Measurements from ENCODE around the gene ASGR2.
"Not testable (repeated sequence)": the region's sequence is repeated elsewhere in the genome, so short reads cannot be mapped to it uniquely, and the experiment has no call there.

The ASGR2 gene

DNA sequence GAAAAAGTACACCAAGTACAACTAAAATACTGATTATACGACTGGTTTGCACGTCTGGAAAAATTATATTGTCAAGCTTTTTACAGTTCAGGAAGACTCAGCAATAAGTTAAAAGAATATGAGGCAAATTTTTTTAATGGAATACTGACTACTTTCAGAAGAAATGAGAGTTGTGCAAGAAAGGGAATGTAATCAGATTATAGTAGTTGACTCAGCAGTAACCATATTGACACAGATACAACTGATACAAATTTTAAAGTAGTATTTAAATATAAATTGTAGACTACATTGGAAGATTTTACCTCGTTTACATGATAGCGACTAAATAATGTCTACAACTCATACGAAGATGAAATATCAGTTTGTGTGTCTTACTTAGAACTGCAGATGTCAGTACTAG lies 16.7 kb downstream of the ASGR2 start:
- DNase-seq, result no peak

DNA sequence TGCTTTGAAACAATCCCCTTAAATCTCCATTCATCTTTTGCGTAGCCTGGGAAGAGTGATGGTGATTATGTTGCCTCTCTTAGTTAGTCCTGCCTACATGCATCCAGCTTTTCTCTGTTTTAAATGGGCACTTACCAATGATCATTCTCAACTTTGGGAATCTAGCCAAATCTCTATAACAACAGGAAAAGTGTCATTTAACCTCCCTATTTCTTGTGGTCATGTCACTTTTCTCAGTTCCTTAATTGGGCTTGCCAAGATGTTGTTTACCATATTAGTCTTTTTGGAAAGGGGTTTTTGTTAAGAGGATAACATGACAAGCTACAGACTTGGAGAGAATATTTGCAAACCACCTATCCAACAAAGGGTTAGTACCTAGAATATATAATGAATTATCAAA lies 19.0 kb downstream of the ASGR2 start:
- DNase-seq, result no peak

DNA sequence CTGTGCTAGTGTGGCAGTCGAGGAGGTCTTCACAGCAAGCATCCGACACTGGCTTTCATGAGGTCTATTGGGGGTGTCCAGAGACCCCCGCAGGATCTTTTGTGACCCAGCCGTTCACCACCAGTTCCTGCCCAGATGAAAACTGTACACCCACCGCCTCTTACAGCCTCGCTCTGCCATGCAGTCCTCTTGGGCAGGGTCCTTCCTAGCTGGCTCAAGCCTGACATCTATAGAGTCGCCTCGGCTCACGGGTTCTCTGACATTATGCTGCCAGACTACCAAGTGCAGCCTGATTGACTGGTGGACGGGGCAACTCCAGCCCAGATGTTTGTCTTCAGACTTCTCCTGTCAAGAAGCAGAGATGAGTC lies 20.0 kb downstream of the ASGR2 start:
- DNase-seq, result no peak

DNA sequence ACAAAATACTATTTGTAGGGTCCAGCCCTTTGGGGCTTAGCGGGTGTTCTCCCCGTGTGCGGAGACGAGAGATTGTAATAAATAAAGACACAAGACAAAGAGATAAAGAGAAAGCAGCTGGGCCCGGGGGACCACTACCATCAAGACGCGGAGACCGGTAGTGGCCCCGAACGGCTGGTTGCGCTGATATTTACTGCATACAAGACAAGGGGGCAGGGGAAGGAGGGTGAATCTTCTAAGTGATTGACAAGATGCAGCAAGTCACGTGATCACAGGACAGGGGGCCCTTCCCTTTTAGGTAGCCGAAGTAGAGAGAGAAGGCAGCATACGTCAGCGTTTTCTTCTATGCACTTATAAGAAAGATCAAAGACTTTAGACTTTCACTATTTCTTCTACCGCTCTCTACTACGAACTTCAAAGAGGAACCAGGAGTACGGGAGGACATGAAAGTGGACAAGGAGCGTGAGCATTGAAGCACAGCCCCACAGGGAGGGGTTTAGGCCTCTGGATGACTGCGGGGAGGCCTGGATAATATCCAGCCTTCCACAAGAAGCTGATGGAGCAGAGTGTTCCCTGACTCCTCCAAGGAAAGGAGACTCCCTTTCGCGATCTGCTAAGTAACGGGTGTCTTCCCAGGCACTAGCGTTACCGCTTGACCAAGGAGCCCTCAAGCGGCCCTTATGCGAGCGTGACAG lies 23.2 kb downstream of the ASGR2 start:
- DNase-seq, result not testable (repeated sequence)

DNA sequence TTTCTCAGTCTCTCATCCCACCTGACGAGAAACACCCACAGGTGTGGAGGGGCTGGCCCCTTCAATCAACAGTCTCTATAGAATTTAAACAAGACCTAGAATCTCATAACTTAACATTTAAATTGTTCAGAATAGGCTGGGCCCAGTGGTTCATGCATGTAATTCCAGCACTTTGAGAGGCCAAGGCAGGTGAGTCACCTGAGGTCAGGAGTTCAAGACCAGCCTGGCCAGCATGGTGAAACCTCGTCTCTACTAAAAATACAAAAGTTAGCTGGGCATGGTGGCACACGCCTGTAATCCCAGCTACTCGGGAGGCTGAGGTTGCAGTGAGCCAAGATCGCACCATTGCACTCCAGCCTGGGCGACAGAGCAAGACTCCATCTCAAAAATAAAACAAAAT lies 25.1 kb downstream of the ASGR2 start:
- not testable (repeated sequence) for DNase-seq

DNA sequence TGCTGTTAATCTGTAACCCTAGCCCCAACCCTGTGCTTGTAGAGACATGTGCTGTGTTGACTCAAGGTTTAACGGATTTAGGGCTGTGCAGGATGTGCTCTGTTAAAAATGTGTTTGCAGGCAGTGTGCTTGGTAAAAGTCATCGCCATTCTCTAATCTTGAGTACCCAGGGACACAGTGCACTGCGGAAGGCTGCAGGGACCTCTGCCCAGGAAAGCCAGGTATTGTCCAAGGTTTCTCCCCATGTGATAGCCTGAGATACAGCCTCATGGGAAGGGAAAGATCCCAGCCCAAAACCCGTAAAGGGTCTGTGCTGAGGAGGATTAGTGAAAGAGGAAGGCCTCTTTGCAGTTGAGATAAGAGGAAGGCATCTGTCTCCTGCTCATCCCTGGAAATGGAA lies 26.2 kb downstream of the ASGR2 start:
- not testable (repeated sequence) for DNase-seq

DNA sequence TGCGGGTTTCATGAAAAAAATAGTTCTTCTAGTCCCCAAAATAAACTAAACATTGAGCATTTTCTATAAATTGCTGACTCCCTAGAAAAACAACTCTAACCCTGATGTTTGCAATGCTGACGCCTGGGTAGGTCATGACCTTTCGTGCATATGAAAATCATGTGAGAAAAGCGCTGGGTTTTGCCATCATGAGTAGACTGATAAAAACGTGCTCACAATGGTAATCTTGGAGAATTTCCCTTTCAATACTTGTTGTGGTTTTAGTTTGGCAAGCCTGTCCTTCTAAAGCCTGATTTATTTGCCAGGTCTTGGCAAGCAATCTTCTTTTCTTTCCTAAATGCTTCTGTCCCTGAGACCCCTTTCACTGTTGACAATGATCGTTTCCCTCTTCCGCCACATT lies 30.5 kb downstream of the ASGR2 start:
- no peak for DNase-seq

DNA sequence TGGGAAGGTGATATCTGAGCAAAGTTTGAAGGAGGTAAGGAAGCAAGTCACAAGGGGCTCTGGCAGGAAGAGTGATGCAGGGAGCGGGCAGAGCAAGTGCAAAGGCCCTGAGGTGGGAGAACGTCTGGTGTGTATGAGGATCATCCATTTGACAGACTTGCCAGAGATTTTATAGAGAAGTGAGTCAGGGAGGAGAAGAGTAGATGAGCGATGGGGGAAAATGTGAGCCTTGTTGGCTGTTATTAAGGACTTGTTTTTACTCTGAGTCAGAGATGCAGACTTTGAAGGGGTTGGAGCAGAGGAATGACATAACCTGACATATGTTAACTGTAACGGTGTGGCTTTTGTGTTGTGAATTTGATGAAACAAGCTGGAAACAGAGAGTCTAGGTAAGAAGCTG lies 31.0 kb downstream of the ASGR2 start:
- DNase-seq, result no peak

DNA sequence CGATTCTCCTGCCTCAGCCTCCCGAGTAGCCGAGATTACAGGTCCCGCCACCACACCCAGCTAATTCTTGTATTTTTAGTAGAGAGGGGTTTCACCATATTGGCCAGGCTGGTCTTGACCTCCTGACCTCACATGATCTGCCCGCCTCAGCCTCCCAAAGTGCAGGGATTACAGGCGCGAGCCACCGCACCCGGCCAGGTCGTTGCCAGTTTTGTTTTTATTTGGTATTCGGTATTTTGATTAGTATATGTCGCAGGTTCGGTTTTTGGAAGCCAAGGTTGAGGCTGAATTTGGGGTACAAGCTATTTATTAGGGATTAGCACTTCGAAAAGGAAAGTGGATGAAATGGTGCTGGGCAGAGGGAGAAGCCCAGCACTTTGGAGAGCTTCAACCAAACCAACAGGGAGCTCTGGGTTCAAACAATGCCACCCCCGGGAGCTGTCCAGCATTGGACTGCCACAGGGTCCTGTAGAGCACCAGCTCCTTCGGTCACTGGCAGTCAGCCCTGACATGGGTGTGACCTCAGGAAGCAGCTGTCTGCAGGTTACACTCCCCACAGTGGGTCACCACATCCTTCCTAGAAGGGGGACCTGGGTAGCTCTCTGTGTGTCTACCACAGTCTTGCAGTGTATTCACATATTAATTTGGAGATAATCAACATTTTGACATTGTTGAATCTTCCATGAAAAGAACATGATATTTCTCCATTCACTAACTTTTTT lies 33.1 kb downstream of the ASGR2 start:
- DNase-seq, result no peak

DNA sequence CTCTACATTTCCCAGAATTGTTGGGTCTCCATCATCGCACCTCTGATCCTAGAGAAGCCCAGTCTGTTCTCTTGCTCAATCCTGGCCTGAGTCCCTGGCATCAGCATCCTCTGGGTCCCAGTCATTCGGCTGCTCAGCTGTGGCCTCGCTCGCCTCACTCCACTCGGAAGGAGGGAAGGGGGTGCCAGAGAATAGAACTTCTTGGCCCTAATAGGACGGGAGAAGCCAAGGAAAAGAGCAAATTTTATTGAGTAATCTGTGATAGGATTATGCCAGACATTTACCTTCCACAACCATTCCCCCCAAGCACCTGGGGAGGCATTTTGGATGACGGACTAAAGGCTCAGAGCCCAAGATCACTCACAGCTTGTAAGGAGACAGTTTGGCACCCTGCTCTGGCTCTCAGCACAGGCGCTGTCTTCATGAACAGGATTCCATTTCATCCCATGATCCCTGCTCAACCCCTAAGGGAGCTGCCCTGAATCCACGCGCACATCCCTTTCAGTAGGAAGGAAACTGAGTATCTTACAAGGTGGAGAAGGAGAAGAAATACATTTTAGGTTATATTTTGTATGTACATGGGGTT lies 34.1 kb downstream of the ASGR2 start:
- no peak for DNase-seq

DNA sequence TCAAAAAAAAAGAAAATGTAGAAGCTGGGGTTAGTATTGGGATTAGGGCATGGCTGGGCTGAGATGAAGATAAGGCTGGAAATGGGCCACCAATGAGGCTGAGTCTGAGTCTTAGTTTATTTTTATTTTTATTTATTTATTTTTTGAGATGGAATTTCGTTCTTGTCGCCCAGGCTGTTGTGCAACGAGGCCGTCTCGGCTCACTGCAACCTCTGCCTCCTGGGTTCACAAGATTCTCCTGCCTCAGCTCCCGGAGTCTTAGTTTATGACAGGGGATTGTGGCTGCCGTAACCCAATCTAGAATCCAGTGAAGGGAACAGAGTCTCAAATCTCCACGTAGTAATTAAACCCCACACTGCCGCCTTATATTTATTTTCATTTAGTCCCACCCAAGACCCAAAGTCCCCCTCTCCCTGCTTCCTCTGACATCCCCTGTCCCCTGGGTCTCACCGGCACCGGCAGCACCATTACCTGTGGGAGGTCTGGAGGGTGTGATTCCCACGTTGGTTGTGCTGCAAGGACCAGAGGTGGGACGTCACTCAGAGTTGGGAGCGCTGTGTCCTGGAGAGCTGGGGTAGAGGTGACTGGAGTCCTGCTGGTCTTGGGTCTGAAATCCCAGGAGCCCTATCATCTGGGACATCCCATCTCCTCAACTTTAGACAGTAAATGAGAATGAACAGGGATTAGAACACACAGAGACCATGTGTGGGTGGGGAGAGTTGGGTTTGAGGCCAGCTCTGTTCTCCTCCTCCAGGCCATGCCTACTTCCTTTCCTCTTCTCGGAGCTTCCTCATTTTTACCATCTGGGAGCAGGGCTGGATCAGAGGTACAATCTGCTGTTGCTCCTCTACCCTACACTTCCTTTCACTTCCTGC lies 34.8 kb downstream of the ASGR2 start, which contains the start of gene CLEC10A:
TSS of gene CLEC10A (minus strand) at position 671 of the 875 bp plus-strand sequence. CDS start 1,439 bp downstream, outside the sequence.
- DNase-seq, result no peak

DNA sequence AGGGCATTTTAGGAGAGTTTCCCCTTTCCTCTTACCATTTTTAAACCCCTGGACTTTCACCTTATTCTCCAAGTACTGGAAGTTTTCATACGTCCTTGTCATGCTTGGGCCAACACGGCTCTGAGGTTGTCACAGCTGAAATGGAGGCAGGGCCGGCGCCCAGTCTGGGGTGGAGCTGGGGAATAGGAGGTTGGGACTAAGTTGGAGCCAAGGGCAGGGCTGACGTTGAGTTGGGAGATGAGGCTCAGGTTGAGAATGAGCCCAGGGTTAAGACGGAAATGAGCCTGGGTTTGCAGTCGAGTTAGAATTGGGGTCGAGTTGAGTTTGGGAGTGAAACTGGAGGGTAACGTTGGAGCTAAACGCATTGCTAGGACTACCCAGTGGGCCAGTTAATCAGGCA lies 35.9 kb downstream of the ASGR2 start:
- DNase-seq, result no peak

DNA sequence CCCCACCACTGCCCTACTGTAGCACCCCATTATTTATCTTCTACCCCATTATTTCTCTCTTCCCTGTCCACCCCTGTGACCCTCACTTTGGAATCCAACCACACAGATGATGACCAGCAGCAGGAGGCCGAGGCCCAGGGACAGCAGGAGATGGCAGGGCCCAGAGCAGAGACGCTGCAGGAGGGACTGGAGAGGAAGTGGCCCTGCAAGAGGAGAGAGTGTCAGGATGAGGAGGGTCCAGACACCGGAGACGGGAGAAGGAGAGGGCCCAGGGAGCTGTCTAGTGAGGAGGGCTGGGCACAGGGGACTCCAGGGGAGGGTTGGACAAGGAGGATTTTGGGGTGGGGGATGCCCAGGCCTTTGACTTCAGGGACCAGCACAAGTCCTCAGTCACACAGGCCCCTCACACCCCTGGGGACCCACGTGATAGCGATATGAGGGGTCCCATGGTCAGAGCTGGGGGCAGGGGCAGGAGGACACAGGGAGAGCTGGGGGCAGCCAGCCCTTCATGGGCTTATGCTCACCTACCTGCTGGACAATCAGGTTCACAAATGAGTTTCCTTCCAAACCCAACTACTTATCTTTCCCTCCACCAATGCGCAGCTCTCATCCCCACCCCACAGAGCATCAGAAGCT lies 36.6 kb downstream of the ASGR2 start:
- no peak for DNase-seq

DNA sequence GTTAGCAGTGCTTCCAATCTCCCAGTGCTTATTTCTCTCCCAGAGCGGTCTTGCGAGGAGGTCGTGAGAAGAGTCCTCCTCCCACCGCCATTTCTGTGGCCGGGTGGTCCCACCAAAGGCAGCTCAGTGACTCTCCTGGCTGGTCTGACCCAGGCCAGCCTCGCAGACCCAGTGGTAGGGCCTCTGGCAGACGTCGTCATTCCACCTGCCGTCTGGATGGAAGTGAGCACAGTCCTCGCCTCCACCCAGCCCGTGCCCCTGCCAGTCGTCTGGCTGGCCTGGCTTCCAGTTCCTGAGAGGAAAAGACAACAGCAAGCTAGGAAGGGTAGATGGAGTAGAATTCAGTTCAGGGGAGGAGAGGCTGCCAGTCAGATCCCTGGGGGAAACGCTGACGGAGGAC lies 39.7 kb downstream of the ASGR2 start:
- DNase-seq, result no peak

DNA sequence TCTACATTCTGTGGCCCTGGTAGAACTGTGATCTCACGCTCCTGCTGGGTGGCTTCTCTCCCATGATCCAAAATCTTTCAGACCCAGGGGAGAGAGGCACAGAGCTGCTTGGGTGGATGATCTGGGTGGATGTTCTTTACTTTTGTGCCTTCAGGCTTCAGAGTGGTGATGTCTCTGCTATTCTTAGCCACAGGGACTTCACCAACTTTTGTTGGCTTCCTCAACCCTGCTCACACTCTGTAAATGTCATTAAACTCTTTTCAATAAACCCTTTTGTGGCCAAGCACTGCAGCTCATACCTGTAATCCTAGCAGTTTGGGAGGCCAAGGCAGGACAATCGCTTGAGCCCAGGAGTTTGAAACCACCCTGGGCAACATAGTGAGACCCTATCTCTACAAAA lies 42.2 kb downstream of the ASGR2 start:
- DNase-seq, result no peak

DNA sequence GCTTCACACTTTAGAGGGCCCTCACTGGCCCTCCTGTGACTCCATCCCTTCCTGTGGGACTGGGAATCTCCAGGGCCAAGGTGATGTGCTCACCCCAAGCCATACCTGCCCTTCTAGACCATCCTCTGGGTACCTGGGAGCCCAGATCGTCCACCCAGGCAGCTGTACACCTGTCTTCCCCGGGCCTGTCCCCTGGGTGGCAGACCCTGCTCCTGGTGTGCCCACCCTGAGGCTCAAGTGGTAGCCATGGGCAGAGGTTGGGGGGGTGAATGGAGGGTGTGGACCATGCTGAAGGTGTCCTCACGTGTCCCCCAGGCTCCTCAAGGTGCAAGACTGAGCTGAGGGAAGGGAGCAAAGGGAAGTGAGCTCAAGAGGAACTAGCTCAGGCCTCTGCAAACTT lies 43.9 kb downstream of the ASGR2 start:
- no peak for DNase-seq

DNA sequence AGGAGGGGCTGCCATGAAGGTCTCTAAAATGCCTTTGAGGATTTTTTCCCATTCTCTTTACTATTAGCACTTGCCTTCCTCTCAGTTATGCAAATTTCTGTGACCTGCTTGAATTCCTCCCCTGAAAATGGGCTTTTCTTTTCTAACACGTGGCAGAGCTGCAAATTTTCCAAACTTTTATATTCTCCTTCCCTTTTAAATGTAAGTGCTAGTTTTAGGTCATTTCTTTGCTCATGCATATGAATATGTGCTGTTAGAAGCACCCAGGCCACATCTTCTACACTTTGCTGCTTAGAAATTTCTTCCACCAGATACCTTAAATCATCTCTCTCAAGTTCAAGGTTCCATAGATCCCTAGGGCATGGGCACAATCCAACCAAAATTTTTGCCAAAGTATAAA lies 46.4 kb downstream of the ASGR2 start:
- no peak for DNase-seq

DNA sequence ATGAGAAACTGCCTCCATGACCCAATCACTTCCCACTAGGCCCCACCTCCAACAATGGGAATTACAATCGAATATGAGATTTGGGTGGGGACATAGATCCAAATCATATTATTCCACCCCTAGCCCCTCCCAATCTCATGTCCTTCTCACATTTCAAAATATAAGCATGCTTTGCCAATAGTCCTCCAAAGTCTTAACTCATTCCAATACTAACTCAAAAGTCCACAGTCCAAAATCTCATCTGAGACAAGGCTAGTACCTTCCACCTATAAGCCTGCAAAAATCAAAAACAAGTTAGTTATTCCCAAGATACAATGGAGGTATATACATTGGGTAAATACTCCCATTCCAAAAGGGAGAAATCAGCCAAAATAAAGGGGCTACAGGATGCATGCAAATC lies 47.4 kb downstream of the ASGR2 start:
- DNase-seq, result no peak

DNA sequence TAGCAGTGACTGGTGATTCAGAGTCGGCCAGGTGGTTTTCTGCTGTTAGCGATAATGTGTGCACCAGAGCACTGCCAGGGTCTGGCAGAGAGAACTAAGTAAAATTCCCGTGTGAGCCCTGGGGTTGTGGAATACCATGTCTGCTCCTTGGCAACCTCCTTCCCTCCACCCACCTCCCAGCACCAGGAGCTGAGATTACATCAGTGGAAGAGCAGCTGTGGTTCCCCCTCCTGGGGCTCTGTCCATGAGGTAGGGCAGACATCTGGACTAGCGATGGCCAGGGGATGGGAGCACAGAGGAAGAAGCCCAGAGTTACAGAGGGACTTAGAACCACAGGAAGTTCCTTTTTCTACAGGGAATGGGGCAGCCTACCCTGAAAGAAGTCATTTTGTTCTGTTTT lies 50.4 kb downstream of the ASGR2 start:
- DNase-seq, result no peak

DNA sequence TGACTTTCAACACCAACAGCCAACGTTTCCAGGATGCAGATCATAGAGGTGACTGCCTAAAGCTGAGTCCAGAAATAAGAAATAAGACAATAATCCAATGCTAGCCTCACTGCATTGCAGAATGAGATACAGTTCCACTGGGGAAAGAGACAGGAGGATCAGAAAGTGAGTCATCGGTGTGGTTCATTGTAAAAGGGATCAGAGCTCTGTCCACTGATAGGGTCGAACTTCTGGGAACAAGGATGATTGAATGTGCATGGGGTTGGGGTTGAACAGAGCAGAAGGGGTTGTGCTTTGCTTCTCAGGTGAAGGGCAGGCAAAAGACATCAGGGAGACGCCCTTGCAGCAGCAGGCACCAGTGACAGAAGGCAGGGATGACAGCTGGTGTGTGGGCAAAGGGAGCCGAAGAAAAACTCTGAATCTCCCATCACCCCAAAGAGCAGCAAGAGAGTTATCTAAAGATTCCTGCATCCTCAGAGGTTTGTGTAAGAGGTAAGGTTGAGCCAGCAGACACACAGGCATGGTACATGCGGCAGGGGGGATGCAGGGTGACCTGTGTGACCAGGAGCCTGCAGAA lies 51.0 kb downstream of the ASGR2 start:
- no peak for DNase-seq

DNA sequence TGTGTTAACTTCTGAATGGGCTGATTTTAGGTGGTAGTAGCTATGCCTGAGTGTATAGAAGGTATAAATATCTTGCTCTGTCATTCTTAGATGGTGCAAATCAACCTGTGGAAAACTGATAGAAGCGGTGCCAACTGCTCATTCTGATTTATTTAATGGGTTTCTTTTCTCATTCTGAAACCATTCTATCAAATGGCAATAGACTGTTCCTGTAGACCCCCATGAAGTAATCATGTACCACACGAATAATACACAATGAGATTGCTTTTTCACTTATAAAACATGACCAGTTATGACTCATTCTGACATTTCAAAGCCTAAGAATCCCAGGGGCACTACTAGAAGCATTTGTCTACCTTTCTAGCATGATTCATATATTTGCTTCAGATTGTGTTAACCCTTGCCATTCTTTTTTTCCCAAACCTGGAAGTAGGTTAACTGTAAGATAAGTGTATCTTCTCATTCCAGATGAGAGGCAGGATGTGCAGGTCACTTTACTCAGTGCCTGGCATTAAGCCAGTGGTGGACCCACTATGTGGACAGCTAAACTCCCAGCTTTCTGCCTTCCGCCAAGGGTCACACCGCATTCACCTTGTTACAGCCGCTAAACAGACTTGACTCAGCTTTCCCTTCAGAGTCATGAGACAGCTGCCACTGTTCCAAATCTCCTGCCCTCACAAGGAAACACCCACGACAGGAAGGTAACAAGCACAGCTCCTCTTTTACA lies 54.3 kb downstream of the ASGR2 start:
- no peak for DNase-seq
